Nephron (organoid): ENCODE data around the gene TUBA8.
A peak's percentile ranks its signal among the peaks of the same experiment; 100 is the strongest.

Source experiments
- H3K27ac Mint-ChIP-seq, 3 experiments: 2 replicates each; pipeline ENCODE4 v1.8.0; 2020; ENCODE audit warnings: mixed read lengths in 3 of 3, mild to moderate bottlenecking in 2 of 3, moderate library complexity in 1 of 3
- H3K27me3 Mint-ChIP-seq: 2 replicates; pipeline ENCODE4 v1.8.0; 2021; ENCODE audit warnings: low read depth, mild to moderate bottlenecking, moderate library complexity, mixed read lengths
- H3K36me3 Mint-ChIP-seq: 2 replicates; pipeline ENCODE4 v1.8.0; 2020; ENCODE audit warnings: low read depth, mixed read lengths
- H3K4me1 Mint-ChIP-seq: 2 replicates; pipeline ENCODE4 v1.8.0; 2020; ENCODE audit warnings: mixed read lengths
- H3K4me3 Mint-ChIP-seq, 3 experiments: 2 replicates each; pipeline ENCODE4 v1.8.0; 2020; ENCODE audit warnings: mild to moderate bottlenecking in 3 of 3, mixed read lengths in 3 of 3, moderate library complexity in 2 of 3
- H3K9me3 Mint-ChIP-seq: 2 replicates; pipeline ENCODE4 v1.8.0; 2020; ENCODE audit warnings: mixed read lengths
- TF ChIP-seq, protein P1 (sequence below), 3 experiments: fragments of 200-600 bp; sonication (generic); IDR thresholded peaks; one replicate each; pipeline ENCODE4 v1.5.0; 2021; ENCODE audit warnings: antibody characterized with exemption in 3 of 3; ENCODE audit not compliant: unreplicated experiment in 3 of 3

The TUBA8 gene

DNA sequence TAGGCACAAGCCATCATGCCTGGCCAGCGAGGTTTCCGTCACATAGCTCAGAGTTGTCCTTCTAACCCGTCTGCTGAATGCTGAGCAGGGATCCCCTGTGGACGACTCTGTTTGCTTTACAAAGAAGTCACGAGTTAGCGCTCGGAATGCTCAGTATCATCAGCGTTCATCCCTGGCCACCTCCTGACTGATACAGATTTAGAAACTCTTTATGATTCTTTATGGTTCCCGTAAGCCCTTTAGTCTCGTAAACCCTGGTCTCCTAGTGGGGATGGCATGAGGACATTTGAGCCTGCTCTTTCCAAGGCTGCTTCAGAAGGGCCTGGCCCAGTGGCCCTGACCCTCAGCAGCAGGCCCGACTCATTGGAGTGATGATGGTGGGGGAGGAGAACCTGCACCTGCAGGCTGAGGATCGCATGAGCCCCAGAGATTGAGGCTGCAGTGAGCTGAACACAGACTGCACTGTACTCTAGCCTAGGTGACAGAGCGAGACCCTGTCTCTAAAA, 23.2 kb upstream of the TUBA8 start:
- peaks cover 15% of the 10 kb centered on the region for H3K4me1 Mint-ChIP-seq
- no peak overlapping the region for H3K27ac Mint-ChIP-seq
- H3K9me3 Mint-ChIP-seq: no peaks in the 10 kb centered on the region
- TF ChIP-seq, protein P1, sequence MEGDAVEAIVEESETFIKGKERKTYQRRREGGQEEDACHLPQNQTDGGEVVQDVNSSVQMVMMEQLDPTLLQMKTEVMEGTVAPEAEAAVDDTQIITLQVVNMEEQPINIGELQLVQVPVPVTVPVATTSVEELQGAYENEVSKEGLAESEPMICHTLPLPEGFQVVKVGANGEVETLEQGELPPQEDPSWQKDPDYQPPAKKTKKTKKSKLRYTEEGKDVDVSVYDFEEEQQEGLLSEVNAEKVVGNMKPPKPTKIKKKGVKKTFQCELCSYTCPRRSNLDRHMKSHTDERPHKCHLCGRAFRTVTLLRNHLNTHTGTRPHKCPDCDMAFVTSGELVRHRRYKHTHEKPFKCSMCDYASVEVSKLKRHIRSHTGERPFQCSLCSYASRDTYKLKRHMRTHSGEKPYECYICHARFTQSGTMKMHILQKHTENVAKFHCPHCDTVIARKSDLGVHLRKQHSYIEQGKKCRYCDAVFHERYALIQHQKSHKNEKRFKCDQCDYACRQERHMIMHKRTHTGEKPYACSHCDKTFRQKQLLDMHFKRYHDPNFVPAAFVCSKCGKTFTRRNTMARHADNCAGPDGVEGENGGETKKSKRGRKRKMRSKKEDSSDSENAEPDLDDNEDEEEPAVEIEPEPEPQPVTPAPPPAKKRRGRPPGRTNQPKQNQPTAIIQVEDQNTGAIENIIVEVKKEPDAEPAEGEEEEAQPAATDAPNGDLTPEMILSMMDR (IDR thresholded peaks at IDR 0.05; ENCODE audit: unreplicated experiment in 3 of 3): no peak
- no peaks in the 10 kb centered on the region for H3K27me3 Mint-ChIP-seq
- H3K4me3 Mint-ChIP-seq: no peak overlapping the region
- H3K36me3 Mint-ChIP-seq: peaks cover 65% of the 10 kb centered on the region

DNA sequence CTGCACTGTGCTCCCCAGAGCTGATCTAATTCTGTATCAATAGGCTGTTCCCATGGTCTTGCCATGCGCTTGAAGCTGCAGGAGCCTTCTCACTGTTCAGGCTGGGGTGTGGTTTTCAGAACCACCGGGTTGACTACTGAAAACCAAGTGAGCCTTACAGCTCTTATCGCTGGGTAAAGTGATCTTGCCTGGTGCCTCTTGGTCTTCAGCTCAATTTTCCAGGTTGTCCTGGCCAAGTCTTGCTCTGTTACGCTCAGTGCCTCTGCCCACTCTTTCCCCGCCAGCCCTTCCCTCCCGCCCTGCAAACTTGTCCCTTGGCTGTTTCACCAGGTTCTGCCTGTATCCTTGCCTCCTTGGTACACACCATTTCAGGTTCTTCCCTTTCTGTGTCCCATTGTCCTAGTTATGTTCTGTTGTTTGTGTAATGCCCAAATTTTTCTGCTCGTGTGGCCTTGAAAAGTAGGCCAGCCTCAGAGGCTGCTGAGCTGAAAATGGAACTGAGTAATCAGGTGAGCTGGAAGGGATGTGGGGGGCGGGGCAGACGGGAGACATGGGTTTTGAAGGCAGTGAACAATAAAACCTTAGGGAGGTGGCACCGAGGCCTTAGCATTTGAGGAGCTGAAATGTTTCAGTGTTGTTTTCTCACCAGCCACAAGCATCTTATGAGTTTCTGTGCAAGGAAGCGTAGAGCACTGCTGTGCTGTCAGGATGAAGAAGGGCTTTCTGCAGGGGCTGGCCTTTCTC, 21.6 kb upstream of the TUBA8 start:
- H3K36me3 Mint-ChIP-seq: peaks cover 57% of the 10 kb centered on the region
- peak overlapping the region; percentile 7 to 64 (median 31) for H3K27ac Mint-ChIP-seq
- H3K4me1 Mint-ChIP-seq: peaks cover 9% of the 10 kb centered on the region
- TF ChIP-seq, protein P1 (IDR thresholded peaks at IDR 0.05; ENCODE audit: unreplicated experiment in 3 of 3): no peak
- H3K4me3 Mint-ChIP-seq: no peak overlapping the region
- no peaks in the 10 kb centered on the region for H3K27me3 Mint-ChIP-seq
- H3K9me3 Mint-ChIP-seq: no peaks in the 10 kb centered on the region

DNA sequence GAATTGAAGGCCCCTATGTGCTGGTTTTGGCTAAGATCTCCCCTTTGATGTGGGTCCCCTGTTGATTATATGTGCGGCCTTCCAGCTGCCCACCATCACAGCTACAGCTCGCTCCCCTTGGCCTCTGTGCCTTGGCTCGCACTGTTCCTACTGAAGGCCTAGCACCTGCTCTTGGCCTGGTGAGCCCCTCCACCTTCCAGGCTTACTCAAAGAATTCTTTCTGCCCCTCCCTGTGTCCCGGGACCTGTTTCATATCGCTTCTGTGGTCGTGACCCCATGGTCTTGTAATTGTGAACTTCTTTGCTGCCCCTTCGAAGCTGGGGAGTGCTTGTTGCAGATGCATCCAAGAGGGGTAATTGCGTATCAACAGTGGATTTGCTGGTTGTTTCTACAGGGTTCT, 20.3 kb upstream of the TUBA8 start:
- H3K27ac Mint-ChIP-seq: peak overlapping the region; percentile 6 to 43 (median 18)
- TF ChIP-seq, protein P1 (IDR thresholded peaks at IDR 0.05; ENCODE audit: unreplicated experiment in 3 of 3): no peak
- peaks cover 9% of the 10 kb centered on the region for H3K4me1 Mint-ChIP-seq
- H3K27me3 Mint-ChIP-seq: no peaks in the 10 kb centered on the region
- no peaks in the 10 kb centered on the region for H3K9me3 Mint-ChIP-seq
- H3K36me3 Mint-ChIP-seq: peaks cover 57% of the 10 kb centered on the region
- H3K4me3 Mint-ChIP-seq: no peak overlapping the region

DNA sequence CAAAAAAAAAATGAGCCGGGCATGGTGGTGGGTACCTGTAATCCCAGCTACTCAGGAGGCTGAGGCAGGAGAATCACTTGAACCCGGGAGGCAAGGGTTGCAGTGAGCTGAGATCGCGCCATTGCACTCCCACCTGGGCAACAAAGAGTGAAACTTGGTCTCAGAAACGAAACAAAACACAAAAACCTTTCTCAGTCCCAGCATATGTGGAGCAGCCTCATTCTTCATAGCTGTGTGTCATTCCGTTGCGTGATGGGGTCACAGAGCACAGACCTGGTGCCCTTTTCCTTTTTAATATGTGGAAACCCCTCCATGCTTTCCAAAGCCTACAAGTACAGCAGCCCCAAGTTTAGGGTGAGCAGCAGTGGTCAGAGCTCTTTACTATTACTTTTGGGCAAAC, 19.1 kb upstream of the TUBA8 start:
- Mint-ChIP-seq H3K4me3 (peak overlapping the region in 2 of 3 experiments; percentile 76 to 80), H3K9me3 (no peaks in the 10 kb centered on the region), H3K36me3 (peaks cover 57% of the 10 kb centered on the region), H3K27me3 (no peaks in the 10 kb centered on the region), H3K4me1 (peaks cover 9% of the 10 kb centered on the region), H3K27ac (peak overlapping the region; percentile 96 to 99 (median 99))
- TF ChIP-seq, protein P1 (IDR thresholded peaks at IDR 0.05; ENCODE audit: unreplicated experiment in 3 of 3): no peak

DNA sequence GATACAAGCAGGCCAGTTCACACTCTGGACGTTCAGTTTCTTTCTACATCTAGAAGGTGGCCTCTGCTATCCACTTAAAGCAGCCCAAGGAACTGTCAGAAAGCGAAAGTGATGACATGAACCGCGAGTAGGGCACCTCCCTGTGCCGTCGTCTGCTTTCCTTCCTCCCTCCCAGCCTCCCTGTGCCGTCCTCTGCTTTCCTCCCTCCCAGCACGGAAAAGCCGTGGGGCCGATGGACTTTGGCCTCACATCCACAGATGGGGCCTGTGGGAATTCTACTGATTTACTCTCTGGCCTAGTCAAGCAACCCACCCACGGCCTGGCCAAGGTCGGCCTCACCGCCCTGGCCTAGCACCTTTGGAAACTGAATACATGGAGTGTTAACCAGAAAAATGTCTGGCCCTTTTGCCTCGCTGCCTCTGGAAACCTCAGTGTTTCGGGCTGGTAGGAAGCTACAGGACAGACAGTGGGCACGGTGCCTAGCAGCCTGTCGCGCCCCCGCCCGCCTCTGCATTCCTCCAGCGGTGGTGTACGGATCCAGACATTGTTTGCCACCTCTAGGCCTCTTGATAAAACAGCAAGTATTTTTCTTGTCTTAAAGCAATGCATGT, 18.6 kb upstream of the TUBA8 start:
- H3K4me3 Mint-ChIP-seq: peak overlapping the region; percentile 31 to 80 (median 76)
- H3K36me3 Mint-ChIP-seq: peaks cover 60% of the 10 kb centered on the region
- TF ChIP-seq, protein P1 (IDR thresholded peaks at IDR 0.05; ENCODE audit: unreplicated experiment in 3 of 3): no peak
- no peaks in the 10 kb centered on the region for H3K9me3 Mint-ChIP-seq
- H3K27me3 Mint-ChIP-seq: no peaks in the 10 kb centered on the region
- H3K27ac Mint-ChIP-seq: peak overlapping the region; percentile 96 to 99 (median 99)
- H3K4me1 Mint-ChIP-seq: peaks cover 9% of the 10 kb centered on the region
